ENCODE data around the gene OGDH. TPM values are rescaled to one million over a fixed set of nuclear protein-coding genes. Genes with fewer than 3 reads are reported as not detected.

Gene OGDH
- total RNA-seq, 2 donors from 2014 or later: 277 to 390 TPM

DNA sequence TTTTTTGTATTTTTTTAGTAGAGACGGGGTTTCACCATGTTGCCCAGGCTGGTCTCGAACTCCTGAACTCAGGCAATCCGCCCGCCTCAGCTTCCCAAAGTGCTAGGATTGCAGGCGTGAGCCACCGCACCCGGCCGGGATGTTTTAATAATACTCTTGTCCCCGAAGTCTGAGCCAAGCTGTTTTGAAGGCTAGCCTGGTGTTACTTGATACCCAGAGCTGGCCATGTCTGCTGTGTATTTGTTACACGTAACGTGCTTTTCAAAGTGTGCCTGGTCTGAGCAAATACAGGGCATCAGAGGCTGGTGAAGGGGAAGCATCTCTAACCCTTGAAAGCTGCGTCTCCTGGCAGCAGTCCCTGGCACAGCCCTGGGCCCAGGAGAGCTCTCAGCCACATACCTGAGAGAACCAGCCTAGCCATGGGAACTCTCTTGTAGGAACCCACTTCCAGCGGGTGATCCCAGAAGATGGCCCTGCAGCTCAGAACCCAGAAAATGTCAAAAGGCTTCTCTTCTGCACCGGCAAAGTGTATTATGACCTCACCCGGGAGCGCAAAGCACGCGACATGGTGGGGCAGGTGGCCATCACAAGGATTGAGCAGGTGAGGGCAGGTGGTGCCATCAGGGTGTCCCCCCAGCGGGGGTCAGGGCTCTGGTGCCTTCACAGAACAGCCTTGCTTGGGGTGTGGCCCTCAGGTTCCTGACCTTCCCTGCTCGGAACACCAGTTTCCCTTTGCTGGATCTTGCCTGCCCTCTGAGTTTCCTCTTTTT is 100.5 kb downstream of the OGDH start:
- Histone ChIP-seq H3K4me1 (peaks cover 0 to 4% of the 10 kb centered on the region in 2 donors), H3K27ac (peak overlapping the region; percentile 35 to 68), H3K36me3 (peaks cover 44% of the 10 kb centered on the region), H3K9me3 (no peaks in the 10 kb centered on the region), H3K27me3 (no peaks in the 10 kb centered on the region), H3K4me3 (no peak overlapping the region)
- no peak for DNase-seq (ENCODE audit: low spot score)
- TF ChIP-seq CTCF (IDR thresholded peaks at IDR 0.05): no peak

DNA sequence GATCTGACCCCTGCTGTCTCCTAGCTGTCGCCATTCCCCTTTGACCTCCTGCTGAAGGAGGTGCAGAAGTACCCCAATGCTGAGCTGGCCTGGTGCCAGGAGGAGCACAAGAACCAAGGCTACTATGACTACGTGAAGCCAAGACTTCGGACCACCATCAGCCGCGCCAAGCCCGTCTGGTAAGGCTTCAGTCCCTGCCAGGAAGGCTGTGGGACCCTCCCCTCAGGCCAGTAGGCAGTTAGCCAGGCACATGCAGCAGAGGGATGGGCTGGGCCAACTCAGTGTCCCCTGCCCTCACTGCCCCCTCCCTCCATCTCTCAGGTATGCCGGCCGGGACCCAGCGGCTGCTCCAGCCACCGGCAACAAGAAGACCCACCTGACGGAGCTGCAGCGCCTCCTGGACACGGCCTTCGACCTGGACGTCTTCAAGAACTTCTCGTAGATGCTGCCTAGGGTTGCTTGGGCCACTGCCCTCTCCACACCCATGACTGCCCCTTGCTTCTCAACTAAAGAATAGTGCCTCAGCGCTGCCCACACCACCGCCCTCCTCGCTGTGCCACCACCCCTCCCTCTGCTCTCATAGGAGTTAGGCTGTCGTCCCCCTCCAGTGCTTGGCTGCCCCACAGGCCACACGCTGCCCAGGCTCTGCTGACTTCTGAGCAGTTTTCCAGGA is 101.3 kb downstream of the OGDH start:
- Histone ChIP-seq H3K9me3 (no peaks in the 10 kb centered on the region), H3K4me1 (no peaks in the 10 kb centered on the region), H3K36me3 (peaks cover 37% of the 10 kb centered on the region), H3K4me3 (no peak overlapping the region), H3K27me3 (no peaks in the 10 kb centered on the region), H3K27ac (peak overlapping the region; percentile 35 to 68)
- no peak for TF ChIP-seq CTCF (IDR thresholded peaks at IDR 0.05)
- no peak for DNase-seq (ENCODE audit: low spot score)

DNA sequence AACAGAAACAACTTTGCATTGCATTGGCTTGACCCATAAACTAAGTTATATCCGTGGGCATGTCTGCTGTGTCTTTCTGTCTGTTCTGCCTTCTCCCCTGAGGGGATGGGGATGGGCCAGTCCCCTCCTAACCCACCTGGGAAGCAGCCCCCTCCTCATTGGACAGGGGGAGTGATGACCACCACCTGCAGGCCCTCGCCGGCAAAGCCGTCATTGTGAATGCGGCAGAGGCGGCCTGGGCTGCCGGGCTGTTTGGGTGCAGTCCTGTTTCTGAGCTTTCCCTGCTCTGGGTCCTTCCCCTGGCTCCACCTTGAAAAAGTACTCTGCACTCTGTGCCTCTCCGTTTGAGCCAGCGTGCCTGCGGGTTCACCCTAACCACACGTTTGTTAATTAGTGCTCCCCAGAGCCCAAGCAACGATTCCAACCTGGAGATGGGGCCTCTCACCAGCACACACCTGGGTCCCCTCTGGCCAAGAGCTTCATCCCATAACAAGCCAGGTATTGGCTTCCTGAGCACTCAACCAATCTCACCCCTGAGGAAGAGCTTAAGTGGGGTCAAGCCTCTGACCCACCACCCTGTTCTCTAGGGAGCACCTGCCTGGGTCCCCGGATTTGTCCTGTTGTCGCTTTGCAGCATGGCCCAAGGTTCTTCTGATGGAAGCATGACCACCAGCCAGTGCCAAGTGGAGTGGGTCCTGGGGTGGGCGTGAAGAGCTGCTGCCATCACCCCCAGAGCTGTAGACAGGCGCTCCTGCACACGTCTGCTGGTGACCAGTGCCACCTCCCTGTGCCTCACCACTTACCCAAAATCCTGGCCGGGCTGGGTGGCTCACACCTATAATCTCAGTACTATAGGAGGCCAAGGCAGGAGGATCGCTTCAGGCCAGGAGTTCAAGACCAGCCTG is 102.8 kb downstream of the OGDH start:
- no peak overlapping the region for H3K4me3 ChIP-seq
- H3K27ac ChIP-seq: no peak overlapping the region
- no peak for TF ChIP-seq CTCF (IDR thresholded peaks at IDR 0.05)
- no peaks in the 10 kb centered on the region for H3K27me3 ChIP-seq
- H3K4me1 ChIP-seq: peaks cover 0 to 10% of the 10 kb centered on the region in 2 donors
- H3K36me3 ChIP-seq: peaks cover 31% of the 10 kb centered on the region
- H3K9me3 ChIP-seq: no peaks in the 10 kb centered on the region
- no peak for DNase-seq (ENCODE audit: low spot score)

DNA sequence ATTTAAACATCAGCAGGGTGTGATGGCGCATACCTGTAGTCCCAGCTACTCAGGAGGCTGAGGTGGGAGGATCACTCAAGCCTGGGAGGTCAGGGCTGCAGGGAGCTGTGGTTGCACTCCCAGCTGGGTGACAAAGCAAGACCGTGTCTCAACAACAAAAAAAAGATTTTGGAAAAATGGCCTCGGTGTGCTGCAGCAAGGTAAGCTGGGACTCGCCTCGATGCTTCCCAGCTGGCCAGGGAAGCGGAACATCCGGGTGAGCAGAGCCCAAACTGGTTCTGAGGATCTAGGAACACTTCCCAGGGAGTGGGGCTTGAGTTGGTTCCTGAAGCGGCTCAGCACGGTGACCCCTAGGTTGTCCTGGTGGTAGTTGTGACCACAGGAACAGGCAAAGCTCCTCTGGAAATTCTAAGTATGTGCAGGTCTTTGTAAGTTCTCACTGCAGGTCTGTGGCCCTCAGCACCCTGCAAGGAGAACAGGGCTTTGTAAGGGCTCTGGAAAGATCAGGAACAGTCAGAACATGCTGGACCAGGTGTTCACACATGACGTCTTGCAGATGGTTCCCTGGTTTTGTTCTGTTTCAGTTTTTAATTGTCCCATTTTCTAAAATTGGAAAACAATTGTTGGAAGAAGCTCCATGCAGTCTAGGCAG is 103.6 kb downstream of the OGDH start:
- H3K27me3 ChIP-seq: no peaks in the 10 kb centered on the region
- H3K4me1 ChIP-seq: peaks cover 0 to 16% of the 10 kb centered on the region in 2 donors
- peak overlapping the region in 1 of 2 donors; percentile 21 for H3K27ac ChIP-seq
- peaks cover 31% of the 10 kb centered on the region for H3K36me3 ChIP-seq
- H3K9me3 ChIP-seq: no peaks in the 10 kb centered on the region
- H3K4me3 ChIP-seq: no peak overlapping the region
- DNase-seq (ENCODE audit: low spot score): no peak
- no peak for TF ChIP-seq CTCF (IDR thresholded peaks at IDR 0.05)

GRCh38 chr7:44711528-44711927 is 105.1 kb downstream of the OGDH start:
- H3K27ac ChIP-seq: peak overlapping the region; percentile 55 to 58
- H3K4me3 ChIP-seq: no peak overlapping the region
- peaks cover 31% of the 10 kb centered on the region for H3K36me3 ChIP-seq
- DNase-seq (ENCODE audit: low spot score): no peak
- H3K27me3 ChIP-seq: no peaks in the 10 kb centered on the region
- TF ChIP-seq CTCF (IDR thresholded peaks at IDR 0.05): no peak
- no peaks in the 10 kb centered on the region for H3K9me3 ChIP-seq
- H3K4me1 ChIP-seq: peaks cover 0 to 16% of the 10 kb centered on the region in 2 donors

Data from right atrium auricular region (tissue), 2 donors.